Pancreas (tissue), 10 donors: Measurements from ENCODE around the gene ASB3. TPM values are rescaled to one million over a fixed set of nuclear protein-coding genes. Genes with fewer than 3 reads are reported as not detected.

Experiments
- ATAC-seq, 4 donors: fragments of 200-7000 bp; cut with Tn5 transposase; one replicate each; pipeline versions ENCODE4 v1.8.0 to v1.9.1; 2020; ENCODE audit warnings: mild to moderate bottlenecking in 4 of 4, moderate library complexity in 4 of 4
- DNase-seq, 6 donors: peaks; one replicate each; pipeline ENCODE4 v3.0.0-alpha.2; 2020
- FAIRE-seq: peaks from 2 replicates; lab custom pipeline; 2012; peaks lifted over from hg19 to GRCh38; lab: Jason Lieb, UNC
- H3K27ac ChIP-seq, 4 donors: fragments of 200-600 bp; sonication (generic); 1 replicate in 3 of 4; 2 replicates in 1 of 4; pipeline versions ENCODE4 v1.5.0 to v1.8.0; 2020
- H3K27me3 ChIP-seq, 4 donors: fragments of 200-600 bp; one replicate each; pipeline ENCODE4 v1.8.0; 2021
- H3K36me3 ChIP-seq, 3 donors: fragments of 200-600 bp; sonication (generic) in 1 of 3; one replicate each; pipeline versions ENCODE4 v1.5.0 to v1.8.0; 2020 to 2021
- H3K4me1 ChIP-seq, 3 donors: fragments of 200-600 bp; one replicate each; pipeline ENCODE4 v1.8.0; 2021
- H3K4me3 ChIP-seq, 4 donors: fragments of 200-600 bp; sonication (generic) in 2 of 4; one replicate each; pipeline versions ENCODE4 v1.5.0 to v1.8.0; 2020 to 2021
- H3K9me3 ChIP-seq, 4 donors: fragments of 200-600 bp; one replicate each; pipeline ENCODE4 v1.8.0; 2021
- CTCF ChIP-seq, 4 donors: fragments of 200-600 bp; sonication (generic) in 3 of 4; IDR thresholded peaks; one replicate each; pipeline versions ENCODE4 v1.5.0 to v1.8.0; 2021; ENCODE audit warnings: antibody characterized with exemption in 4 of 4
- WGBS, 2 donors: extraction: QIAGEN DNeasy Blood & Tissue Kit; methylation state at CpG; one replicate each; pipeline ENCODE4 v1.1.7; 2013; 5-methylcytosine and 5-hydroxymethylcytosine counted together
- intact Hi-C, 3 donors: fragments of 100-400 bp; cut with DNase I; formaldehyde crosslinking; loops; one replicate each; pipeline versions ENCODE4 v1.11.1 to v1.14.2; 2022
- polyA plus RNA-seq, 2 donors: library from polyadenylated mRNA; stranded (reverse); fragments of 200-250 nt; gene quantifications; one replicate each; pipeline ENCODE4 v1.2.3, GENCODE V29; 2013
- total RNA-seq, 6 donors: library from RNA; stranded (reverse); fragmentation: NEBNext Ultra II Directional in 4 of 6; extraction: Animal tissue kit (Norgen Biotek cat#: 25700) in 4 of 6; gene quantifications; one replicate each; pipeline versions ENCODE4 v1.2.1 to v1.2.4, GENCODE V29; 2021 to 2023
- donor health status: healthy with polysubstance abuse.
- donor health status: DM: no; HTN: no; CAD: no; lungs with moderate emphysema.
- donor health status: DM: no; HTN: no; CAD: no.
- donor health status: control.
- donor health status: control.
- donor health status: Bipolar disorder and iron deficiency.
- donor health status: DM: yes; HTN: yes; CAD: no.
- donor health status: DM: no; HTN: no; CAD: no.
- donor health status: DM: no; HTN: no; CAD: no.
- donor health status: DM: yes; HTN: yes; CAD: no.

The ASB3 gene
- total and polyA plus RNA-seq, 8 donors: 4.3 to 10.1 (median 7.2) TPM

GRCh38 chr2:53652131-53652530, 134.6 kb downstream of the ASB3 start:
- H3K36me3 ChIP-seq: no peaks in the 10 kb centered on the region
- H3K4me1 ChIP-seq: no peaks in the 10 kb centered on the region
- H3K9me3 ChIP-seq: no peaks in the 10 kb centered on the region
- no peak overlapping the region for H3K4me3 ChIP-seq
- intact Hi-C loops: no loop called here
- 97 to 98% methylated on average over 2 of the region's 2 CpGs for WGBS, 2 donors
- no peak for TF ChIP-seq CTCF (IDR thresholded peaks at IDR 0.05)
- DNase-seq: no peak
- no peak for ATAC-seq
- no peak for FAIRE-seq
- no peak overlapping the region for H3K27ac ChIP-seq
- no peaks in the 10 kb centered on the region for H3K27me3 ChIP-seq

- DNase-seq: no peak
- Histone ChIP-seq H3K27ac (no peak overlapping the region), H3K36me3 (no peaks in the 10 kb centered on the region), H3K27me3 (no peaks in the 10 kb centered on the region), H3K4me1 (no peaks in the 10 kb centered on the region), H3K4me3 (no peak overlapping the region), H3K9me3 (no peaks in the 10 kb centered on the region)
- FAIRE-seq: no peak
- WGBS, 2 donors: 90% methylated on average over 2 of the region's 2 CpGs
- TF ChIP-seq CTCF (IDR thresholded peaks at IDR 0.05): no peak
- no peak for ATAC-seq
- intact Hi-C loops: no loop called here
These were observed 140.0 kb downstream of the ASB3 start for GRCh38 chr2:53646788-53647187.

- intact Hi-C loops: no loop called here
- no peak for FAIRE-seq
- Histone ChIP-seq H3K9me3 (no peaks in the 10 kb centered on the region), H3K27ac (no peak overlapping the region), H3K4me3 (no peak overlapping the region), H3K4me1 (no peaks in the 10 kb centered on the region), H3K27me3 (no peaks in the 10 kb centered on the region), H3K36me3 (no peaks in the 10 kb centered on the region)
- no peak for DNase-seq
- no peak for TF ChIP-seq CTCF (IDR thresholded peaks at IDR 0.05)
- 70 to 78% methylated on average over 7 of the region's 7 CpGs for WGBS, 2 donors
- ATAC-seq: no peak
These were observed 145.5 kb downstream of the ASB3 start for GRCh38 chr2:53641290-53641689.

DNA sequence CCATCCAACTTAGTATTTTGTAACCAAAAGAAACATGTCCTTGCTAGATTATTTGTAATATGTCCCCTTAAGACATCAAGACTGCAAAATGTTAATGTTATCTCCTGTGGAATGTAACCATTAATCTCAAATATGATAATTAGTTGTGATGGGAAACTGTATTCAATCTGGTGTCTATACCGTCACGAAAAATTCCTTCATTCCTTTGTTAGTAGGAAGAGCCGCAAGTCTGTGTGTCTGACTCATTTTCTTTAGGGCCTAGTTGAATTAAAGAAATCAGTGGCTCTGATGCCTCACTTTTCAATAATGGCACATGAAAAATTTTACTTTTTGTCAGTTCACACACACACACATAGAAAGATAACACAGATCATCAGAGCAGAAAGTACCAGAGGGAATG, 146.3 kb downstream of the ASB3 start:
- intact Hi-C loops: no loop called here
- FAIRE-seq (no peak), ATAC-seq (no peak), DNase-seq (no peak)
- Histone ChIP-seq H3K27me3 (no peaks in the 10 kb centered on the region), H3K4me3 (no peak overlapping the region), H3K36me3 (no peaks in the 10 kb centered on the region), H3K9me3 (no peaks in the 10 kb centered on the region), H3K4me1 (no peaks in the 10 kb centered on the region), H3K27ac (no peak overlapping the region)
- TF ChIP-seq CTCF (IDR thresholded peaks at IDR 0.05): no peak
- 91 to 95% methylated on average over 3 of the region's 3 CpGs for WGBS, 2 donors

- FAIRE-seq: no peak
- intact Hi-C loops: no loop called here
- Histone ChIP-seq H3K36me3 (no peaks in the 10 kb centered on the region), H3K4me3 (no peak overlapping the region), H3K9me3 (no peaks in the 10 kb centered on the region), H3K4me1 (no peaks in the 10 kb centered on the region), H3K27me3 (no peaks in the 10 kb centered on the region), H3K27ac (no peak overlapping the region)
- no peak for ATAC-seq
- no peak for DNase-seq
- 92% methylated on average over 6 of the region's 6 CpGs for WGBS, 2 donors
- no peak for TF ChIP-seq CTCF (IDR thresholded peaks at IDR 0.05)
These were observed 150.2 kb downstream of the ASB3 start for GRCh38 chr2:53636596-53636995.
